Right ventricle myocardium inferior (tissue), 1 donor: Measurements from ENCODE around the gene PNPLA8. TPM values are rescaled to one million over a fixed set of nuclear protein-coding genes. Genes with fewer than 3 reads are reported as not detected.
"Not testable (repeated sequence)": the region's sequence is repeated elsewhere in the genome, so short reads cannot be mapped to it uniquely, and the experiment has no call there.

ENCODE experiments used
- ATAC-seq: fragments of 200-7000 bp; cut with Tn5 transposase; one replicate; pipeline ENCODE4 v1.9.1; 2020; ENCODE audit warnings: mild to moderate bottlenecking, moderate library complexity
- DNase-seq: peaks from one replicate; pipeline ENCODE4 v3.0.0; 2021; ENCODE audit errors: missing footprints
- intact Hi-C: fragments of 100-400 bp; cut with DNase I; formaldehyde crosslinking; loops from one replicate; pipeline ENCODE4 v1.11.0; 2022
- total RNA-seq: library from RNA; stranded (reverse); fragmentation: NEBNext Ultra II Directional; extraction: Animal tissue kit (Norgen Biotek cat#: 25700); gene quantifications from one replicate; pipeline ENCODE4 v1.2.1, GENCODE V29; 2021
- donor health status: DM: no; HTN: yes; CAD: no; lungs with severe emphysema.

The PNPLA8 gene
- total RNA-seq, 1 donor from 2014 or later, result 31.1 TPM

DNA sequence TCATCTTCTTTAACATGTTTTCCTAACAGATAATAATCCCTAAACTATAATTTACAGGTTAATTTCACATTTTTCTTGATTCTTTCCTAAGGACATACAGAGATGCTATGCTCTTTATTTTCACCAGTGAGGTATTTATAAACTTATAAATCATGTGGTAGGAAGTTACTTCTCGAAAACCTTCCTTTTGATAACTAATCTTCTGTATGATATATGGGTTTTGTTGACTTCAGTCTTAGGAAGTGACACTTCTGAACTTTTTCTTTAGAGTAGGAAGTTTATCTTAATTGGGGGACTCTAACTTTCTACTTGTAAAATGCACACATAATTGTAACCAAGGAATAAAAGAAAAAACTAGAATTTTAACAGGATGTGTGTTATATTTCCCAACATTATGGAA is 9.8 kb upstream of the PNPLA8 start:
- intact Hi-C loops, result no loop called here
- DNase-seq, result no peak
- ATAC-seq, result no peak

DNA sequence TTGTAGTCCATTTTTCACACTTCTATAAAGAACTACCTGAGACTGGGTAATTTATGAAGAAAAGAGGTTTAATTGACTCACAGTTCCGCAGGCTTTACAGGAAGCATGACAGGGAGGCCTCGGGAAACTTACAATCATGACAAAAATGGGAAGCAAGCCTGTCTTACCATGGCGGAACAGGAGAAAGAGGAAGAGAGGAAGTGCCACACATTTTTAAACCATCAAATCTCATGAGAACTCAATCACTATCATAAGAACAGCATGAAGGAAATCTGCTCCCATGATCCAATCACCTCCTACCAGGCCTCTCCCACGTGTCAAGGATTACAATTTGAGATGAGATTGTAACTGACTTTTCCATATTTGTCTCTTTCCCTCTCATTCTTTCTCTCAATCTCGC is 9.3 kb upstream of the PNPLA8 start:
- DNase-seq, result no peak
- no peak for ATAC-seq
- intact Hi-C loops, result no loop called here

DNA sequence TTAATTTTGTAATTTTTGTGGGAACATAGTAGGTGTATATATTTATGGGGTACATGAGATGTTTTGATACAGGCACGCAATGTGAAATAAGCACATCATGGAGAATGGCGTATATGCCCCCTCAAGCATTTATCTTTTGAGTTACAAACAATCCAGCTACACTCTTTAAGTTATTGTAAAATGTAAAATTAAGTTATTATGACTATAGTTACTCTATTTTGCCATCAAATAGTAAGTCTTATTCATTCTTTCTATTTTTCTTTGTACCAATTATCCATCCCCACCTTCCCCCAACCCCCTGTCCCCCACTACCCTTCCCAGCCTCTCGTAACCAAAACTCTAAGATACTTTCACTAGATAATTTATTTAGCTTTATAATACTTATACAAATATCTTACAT is 7.8 kb upstream of the PNPLA8 start:
- ATAC-seq (no peak), DNase-seq (no peak)
- intact Hi-C loops, result no loop called here

DNA sequence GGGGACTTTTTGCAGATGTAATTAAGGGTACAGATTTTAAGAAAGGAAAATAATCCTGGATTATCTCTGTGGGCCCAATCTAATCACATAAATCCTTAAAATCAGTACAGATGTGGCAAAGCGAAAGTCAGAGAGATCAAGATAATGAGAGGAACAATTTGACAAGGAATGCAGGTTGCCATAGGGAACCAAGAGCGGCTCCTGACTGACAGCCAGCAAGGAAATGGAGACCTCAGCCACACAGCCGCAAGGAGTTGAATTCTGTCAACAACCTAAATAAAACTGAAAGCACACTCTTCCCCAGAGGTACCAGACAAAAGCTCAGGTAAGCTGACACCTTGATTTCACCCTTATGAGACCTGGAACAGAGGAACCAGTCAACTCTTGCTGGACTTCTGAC is 3.4 kb upstream of the PNPLA8 start:
- intact Hi-C loops, result no loop called here
- DNase-seq (no peak), ATAC-seq (no peak)

DNA sequence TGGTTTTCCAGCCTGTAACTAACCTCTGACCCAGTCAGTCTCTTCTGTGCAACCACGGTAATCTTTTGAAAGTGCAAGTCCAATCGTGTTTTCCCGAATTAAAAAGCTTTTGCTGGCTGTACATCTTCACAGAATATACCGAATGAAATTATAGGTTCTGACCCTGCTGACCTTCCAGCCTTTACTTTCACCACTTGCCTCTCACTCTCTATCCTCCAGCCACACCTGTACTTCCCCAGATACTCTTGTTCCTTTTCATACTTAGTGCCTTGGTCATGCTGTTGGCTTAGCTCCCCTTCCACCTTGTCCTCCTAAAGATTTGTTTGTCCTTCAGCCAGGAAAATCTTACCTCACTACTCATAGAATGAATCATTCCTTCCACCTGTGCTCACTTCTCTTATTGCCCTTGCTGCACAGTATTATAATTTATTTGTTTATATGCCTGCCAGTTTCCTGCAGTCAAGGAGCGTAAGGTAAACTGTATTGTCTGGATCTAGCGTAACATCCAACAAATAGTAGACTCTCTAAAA is 2.3 kb upstream of the PNPLA8 start:
- no peak for DNase-seq
- intact Hi-C loops, result no loop called here
- ATAC-seq, result no peak

DNA sequence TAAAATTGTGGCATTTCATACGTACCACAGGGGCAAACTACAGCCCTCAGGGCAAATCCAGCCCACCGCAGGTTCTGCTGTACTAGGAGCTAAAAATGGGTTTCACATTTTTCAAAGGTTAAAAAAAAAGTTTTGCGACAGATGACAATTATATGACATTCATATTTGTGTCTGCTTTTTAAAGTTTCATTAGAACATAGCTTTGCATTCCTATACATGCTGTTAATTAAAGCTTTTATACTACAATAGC is 758 bp upstream of the PNPLA8 start:
- ATAC-seq (no peak), DNase-seq (no peak)
- intact Hi-C loops, result loop anchor here (1.0 kb wide), 1 partner anchor 43 kb away; the partner anchor contains the start of genes DNAJB9 and THAP5

DNA sequence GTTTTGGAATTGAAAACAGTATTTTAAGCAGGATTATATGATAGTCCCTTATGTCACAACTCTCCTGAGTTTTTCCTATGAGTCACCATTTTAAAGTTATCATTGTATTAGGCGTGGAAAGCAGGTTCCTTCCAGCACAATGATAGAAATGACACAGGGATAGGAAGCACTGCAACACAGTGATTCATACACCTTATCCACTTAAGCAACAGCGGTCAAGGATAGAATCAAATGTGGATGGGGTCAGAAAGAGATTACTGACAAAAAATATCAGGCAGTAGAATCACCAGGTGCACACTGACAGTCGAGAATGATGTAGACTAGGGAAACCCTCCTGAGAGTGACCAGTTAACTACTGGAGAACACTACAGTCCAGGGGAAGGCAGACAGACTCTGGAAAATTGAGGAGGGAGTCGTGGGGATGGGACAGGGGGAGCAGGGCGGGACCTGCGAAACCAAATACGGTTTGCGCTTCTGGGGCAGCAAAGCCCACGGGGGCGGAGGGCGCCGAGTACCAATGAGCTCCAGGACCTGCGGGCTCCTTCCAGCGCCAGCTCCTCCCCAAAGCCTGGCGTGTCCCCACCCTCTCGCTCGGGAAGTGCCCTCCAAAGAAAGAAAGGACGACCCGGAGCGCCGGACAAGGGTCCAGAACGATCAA is 479 bp downstream of the PNPLA8 start:
- peak; percentile 84 for ATAC-seq
- intact Hi-C loops, result no loop called here
- no peak for DNase-seq

DNA sequence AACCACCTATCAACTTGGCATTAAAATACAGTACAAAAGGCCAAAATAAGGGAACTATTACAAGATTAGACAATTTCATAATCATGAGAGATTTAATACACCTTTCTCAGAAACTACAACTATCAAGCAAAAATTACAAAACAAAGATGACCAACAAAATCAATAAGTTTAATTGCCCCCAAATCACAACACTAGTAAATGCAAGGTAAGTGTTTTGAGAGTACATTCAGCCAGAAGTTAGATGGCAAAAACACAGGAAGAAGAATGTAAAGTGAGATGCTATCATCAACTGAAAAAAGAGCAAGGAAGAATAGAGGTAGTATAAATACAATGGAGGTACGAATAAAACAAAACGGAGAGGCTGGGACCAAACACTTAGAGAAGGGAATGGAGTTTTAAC is 3.2 kb downstream of the PNPLA8 start:
- ATAC-seq, result no peak
- DNase-seq, result no peak
- intact Hi-C loops, result no loop called here

DNA sequence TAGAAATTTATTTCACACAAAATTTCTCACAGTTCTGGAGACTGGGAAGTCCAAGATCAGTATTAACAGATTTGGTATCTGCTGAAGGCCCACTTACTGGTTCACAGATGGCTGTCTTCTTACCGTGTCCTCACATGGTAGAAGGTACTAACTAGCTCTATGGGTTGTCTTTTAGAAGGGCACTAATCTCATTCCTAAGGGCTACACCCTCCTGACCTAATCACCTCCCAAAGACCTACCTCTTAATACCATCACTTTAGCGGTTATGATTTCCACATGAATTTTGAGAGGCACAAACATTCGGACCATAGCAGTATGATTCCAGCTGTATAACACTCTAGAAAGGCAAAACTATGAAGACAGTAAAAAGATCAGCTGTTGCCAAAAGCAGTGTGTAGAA is 8.0 kb downstream of the PNPLA8 start:
- intact Hi-C loops, result no loop called here
- ATAC-seq, result no peak
- no peak for DNase-seq

DNA sequence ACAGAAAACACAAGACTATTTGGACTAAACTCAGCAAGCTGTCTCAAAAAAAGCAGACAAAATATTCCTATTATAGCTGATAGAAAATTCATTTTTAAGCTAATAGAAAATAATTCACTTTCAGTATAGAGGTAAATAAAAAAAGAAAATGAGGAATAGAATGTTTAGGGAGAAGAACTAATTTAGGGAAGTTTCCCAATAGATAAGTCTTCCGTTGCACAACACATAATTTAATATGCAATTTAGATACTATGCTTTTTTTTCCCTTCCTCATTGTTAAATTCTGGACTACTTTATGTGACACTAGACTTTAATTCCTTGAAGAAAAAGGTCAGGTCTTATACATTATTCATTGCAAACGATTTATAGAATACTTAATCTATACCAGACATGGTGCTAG is 10.3 kb downstream of the PNPLA8 start:
- intact Hi-C loops, result no loop called here
- ATAC-seq, result no peak
- DNase-seq, result no peak

DNA sequence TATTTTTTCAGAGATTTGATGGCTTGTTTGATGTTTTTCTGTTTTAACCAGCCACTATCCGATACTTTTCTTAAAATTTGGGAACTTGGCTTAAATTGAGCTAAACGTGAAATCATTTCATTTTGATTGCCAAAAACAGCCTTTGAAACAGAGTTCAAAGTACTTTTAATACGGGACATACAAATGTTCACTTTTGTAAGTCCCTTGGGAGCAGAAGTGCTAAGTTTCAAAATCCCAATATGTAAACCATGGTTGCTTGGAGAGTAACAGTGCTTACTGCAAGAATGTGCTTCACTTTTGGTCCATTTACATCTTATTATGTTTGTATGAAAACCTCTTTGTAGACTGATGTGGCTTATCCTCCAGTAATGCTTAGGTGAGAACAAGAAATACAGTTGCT is 10.9 kb downstream of the PNPLA8 start:
- DNase-seq (no peak), ATAC-seq (no peak)
- intact Hi-C loops, result no loop called here

DNA sequence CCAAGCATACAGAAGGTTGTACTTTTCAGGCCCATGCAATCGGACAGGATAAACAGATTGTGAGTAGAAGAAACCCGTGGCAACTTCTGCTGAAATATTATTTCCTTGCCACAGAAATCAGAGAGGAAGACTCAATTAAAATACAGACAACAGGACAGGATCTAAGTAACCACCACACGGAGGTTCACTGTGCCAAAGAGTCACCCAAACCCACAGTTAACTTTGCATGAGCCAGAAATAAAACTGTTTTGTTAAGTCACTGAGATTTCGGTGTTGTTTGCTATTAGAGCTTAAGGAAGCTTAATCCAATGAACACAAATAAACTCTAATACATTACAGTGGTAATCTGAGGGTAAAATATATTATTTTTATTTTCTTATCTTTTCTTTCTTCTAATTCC is 14.0 kb downstream of the PNPLA8 start:
- intact Hi-C loops, result no loop called here
- DNase-seq (no peak), ATAC-seq (no peak)

DNA sequence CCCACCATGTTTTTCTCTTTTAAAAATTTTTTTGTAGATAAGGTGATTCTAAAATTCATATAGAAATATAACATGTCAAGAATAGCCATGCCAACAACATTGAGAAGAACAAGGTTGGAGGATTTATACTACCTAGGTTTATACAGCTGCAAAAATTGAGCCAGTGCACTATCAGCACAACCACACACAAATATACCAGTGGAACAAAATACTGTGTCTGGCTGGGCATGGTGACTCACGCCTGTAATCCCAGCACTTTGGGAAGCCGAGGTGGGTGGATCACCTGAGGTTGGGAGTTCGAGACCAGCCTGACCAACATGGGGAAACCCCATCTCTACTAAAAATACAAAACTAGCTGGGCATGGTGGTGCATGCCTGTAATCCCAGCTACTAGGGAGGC is 21.4 kb downstream of the PNPLA8 start:
- intact Hi-C loops, DNase-seq, ATAC-seq: not testable (repeated sequence)

DNA sequence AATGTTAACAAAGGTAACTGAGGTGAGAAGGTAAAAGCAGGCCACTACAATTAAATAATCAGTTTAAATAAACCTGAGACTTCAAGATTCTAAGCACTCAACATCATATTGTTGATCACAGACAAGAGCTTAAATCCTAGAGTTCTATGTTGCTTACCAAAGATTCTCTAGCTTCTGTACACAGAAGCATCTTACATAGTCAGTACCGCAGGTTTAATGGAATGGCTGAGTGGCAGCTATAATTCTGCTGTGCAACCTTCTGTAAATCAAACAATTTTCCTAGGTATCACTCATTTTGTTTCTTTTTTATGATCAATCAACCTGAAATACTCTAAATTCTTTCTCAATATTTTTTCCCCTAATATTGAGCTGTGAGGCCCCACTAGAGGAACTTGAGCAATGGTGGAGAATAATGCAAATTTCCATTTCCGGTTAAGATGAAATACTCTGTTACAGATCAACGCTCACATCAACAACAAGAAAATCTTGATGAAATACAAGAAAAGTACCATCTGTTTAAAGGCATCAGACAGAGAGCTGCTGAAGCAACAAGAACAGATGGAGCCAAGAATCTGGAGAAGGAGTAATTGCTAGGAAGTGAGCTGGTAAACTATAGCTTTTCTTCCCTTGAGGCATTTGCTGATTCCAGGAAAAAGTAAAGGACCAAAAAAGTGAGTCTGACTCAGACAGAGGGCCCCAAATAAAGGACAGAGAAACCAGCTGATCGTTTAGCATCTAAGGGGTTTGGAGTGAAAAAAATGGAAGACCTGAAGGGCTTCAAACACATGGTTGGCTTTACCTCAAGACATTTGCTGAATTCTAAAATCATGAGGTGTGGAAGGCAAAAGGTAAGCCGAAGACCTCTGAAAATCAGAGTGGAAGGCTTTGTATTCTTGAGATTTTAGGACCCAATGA is 22.6 kb downstream of the PNPLA8 start:
- intact Hi-C loops, result no loop called here

DNA sequence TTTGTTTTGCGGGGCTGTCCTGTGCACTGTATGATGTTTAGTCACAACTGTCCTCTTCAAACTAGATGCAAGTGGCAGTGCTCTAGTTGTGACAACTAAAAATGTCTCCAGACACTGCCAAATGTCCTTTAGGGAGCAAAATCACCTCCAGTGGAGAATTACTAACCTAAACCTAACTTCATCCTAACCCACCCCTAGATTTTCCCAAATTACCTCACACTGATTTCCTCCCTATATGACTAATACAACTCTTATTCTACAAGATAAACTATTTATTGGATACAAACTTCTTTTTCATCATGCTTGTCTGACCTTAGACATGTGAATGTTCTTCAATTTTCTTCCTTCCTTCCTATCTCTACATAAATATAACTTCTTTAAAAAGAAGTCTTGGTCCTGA is 26.4 kb downstream of the PNPLA8 start:
- DNase-seq (no peak), ATAC-seq (no peak)
- intact Hi-C loops, result no loop called here

More for the DNA sequence above, 22.6 kb downstream of the PNPLA8 start:
- peak; percentile 54 for ATAC-seq
- DNase-seq, result no peak

DNA sequence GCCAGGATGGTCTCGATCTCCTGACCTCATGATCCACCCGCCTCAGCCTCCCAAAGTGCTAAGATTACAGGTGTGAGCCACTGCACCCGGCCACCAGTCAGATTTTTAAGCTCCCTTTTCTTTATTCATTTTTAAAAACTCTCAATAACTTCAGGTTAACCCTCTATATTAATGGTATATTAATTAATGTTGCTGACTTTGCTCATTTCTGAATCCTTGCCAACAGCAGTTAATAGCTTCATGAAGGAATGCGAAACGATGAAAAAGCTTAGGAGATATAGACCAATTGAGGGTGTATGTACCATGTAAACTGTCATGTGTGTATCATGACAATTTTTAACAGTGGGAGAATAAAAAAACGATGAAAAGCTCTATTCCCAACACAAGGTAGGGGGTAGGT is 27.5 kb downstream of the PNPLA8 start:
- DNase-seq, result no peak
- ATAC-seq, result no peak
- intact Hi-C loops, result no loop called here

DNA sequence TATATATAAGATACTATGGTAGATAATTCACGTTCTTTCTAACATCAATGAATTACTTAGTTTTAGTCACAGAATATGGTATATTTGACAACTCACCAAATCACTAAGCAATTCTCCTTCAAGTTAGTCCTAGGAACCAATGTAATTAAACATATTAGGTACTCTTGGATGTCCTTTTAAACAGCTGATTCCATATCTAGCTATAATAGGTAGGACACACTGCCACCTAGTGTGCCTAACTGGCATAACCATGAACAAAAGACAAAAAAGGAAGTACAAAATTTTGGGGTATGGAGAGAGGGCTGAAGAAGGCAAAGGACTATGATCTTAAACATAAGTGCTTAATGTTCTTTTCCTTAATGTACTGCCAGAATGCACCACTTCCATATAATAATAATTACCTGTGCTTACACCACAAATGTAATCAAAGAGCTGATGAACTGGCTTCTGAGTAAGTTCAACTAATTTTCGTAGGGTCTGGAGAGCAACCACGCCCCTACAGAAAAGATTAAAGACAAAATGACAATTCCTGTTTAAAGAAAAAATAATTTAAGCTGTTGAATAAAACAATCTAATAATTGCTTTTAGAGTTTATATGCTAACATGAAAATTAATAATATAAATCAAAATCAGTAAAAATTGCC is 28.7 kb downstream of the PNPLA8 start:
- ATAC-seq (no peak), DNase-seq (no peak)
- intact Hi-C loops, result loop anchor here (2.0 kb wide), 1 partner anchor 316 kb away; no protein-coding TSS in a partner anchor

DNA sequence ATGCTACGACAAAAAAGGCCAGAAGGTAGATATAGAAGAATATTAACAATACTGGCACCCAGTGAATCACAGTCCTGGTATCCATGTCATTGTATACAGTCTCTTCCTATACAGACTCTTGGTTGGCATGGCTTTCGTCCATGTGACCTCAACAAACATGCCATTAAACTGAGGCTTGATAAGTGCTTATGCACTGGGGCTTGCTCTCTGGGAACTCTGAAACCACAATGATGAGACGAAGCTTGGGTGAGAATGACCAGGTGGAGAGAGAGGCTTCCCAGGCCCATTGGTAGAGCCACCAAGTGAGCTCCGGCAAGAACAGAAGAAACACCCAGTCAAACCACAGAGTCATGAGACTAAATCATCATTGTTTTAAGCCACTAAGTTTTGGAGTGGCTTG is 33.2 kb downstream of the PNPLA8 start:
- ATAC-seq (no peak), DNase-seq (no peak)
- intact Hi-C loops, result no loop called here

DNA sequence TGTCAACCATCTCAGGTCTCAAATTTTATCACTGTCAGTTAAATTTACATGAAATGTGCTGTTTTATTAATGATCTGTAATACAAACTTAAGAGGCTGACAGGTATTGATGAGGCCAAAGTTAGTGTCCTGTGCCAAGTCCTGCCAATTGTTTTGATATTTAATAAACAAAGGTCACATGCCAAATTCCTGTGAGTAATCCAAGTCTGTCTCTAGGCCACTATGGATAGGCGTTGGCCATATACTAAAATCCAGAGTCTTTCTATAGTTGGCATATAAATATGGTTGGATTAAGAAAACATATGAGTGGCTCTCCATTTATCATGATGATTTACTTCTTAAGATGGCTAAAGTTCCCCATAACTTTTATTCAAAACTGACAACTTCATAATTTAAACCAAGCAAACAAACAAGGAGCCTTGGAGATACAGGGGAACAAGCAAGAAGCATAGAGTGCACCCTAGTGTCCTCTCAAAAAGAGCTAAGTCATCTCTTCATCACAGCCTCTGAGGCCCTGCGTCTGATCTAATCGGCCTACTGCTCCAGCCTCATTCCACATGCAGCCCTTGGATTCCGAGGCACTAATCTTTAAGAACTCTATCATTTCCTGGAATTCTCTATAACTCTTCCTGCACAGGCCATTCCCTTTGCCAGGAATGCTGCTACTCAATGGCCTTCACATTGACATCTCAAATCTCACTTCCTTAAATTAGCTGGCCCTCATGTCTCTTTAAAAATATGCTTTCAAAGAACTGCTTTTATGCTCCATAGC is 37.0 kb downstream of the PNPLA8 start:
- DNase-seq, result no peak
- ATAC-seq, result no peak

More for the DNA sequence above, 37.0 kb downstream of the PNPLA8 start:
- intact Hi-C loops, result no loop called here
